Stimulated activated CD8-positive, alpha-beta memory T cell treated with anti-CD3 and anti-CD28 coated beads, Interleukin-2, amount 100 ng/mL, for 1 hour (primary cell): ENCODE data around the gene INO80.

Source experiments
- DNase-seq, 2 donors: peaks; one replicate each; pipeline ENCODE4 v3.0.0-alpha.2; 2020; ENCODE audit warnings: low read depth in 2 of 2

Gene INO80

DNA sequence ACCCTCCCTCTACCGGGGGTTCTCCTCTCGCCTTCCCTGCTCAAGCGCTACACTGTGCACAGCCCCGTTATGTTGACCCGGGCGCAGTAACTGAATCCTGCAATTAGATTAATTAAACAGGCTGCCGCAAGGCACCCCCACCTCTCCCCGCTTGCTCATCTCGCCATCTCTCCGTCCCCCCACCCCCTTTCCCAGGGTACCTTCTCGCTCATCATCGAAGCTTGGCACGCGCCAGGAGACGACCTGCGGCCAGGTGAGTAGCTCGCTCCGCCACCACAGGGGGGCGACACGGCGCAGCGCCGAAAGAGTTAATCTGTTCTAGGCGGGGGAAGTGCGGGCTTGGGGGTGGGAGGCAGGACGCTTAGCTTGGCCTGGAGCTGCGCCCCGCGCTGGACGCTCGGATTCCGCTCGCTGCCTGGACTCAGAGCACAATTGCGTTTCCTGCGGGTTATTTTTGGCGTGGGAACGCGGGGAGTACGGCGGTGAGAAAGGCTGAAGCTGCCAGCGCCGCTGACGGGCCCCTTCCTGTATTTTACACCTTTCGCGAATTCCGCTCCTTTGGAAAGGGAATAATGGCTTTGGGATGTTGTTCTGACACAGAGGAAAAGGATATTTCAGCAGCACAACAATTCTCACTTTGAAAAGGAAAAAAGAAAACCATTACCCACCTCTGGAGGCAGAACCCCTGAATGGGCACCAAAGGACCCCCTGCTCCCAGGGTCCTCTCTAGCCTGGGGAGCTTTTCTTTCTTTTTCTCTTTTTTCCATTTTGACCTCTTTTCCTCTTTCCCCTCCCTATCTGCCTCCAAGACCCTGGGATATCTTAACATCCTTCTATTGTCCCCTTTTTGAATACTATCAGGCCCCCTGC, 185.4 kb downstream of the INO80 start:
- DNase-seq = no peak

DNA sequence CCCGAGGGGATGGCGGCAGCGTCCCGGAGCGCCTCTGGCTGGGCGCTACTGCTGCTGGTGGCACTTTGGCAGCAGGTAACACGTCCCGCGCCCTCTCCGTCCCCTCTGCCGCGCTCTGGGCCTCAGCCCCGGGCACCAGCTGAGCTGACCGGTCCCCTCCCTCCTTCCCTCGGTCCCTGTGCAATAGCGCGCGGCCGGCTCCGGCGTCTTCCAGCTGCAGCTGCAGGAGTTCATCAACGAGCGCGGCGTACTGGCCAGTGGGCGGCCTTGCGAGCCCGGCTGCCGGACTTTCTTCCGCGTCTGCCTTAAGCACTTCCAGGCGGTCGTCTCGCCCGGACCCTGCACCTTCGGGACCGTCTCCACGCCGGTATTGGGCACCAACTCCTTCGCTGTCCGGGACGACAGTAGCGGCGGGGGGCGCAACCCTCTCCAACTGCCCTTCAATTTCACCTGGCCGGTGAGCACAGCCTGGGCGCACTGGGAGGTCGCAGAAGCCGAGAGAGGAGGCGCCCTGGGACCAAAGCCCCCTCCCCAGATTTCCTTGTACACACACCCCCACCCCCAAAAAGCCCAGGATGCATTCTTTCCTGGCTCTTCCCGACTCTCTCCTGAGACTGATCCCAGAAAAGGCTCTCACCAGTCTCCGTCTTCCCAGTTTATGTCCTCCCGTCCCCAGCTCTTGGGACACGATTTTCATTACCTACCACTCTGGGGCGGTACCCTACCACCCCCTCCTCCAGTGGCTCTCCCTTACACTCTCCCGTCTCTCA, 186.2 kb downstream of the INO80 start:
- no peak for DNase-seq
